Inflammatory macrophage treated with lipopolysaccharide for 1 hour (primary cell): Measurements from ENCODE around the gene PSMC4.

Source experiments
- DNase-seq, 2 donors: peaks; one replicate each; pipeline ENCODE4 v3.0.0-alpha.2; 2020 to 2022

Gene PSMC4

DNA sequence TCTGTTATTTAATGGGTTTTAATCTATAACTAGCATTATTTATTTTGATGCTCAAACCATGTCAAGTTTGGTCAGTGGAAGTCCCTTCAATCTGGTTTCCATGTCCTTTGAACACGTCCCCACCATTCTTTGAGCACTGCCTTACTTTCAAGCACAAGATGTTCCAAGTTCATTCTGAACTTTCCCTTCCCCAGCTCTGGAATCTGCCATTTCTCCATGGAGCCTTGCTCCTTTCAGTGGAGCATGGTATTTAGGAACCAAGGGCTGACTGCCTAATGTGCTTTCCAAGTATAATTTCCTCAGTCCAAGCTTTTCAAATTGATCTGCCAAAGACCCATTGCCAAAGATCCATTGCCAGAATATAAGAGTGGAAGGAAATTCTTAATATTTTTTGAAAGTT, 24.8 kb downstream of the PSMC4 start:
- no peak for DNase-seq

DNA sequence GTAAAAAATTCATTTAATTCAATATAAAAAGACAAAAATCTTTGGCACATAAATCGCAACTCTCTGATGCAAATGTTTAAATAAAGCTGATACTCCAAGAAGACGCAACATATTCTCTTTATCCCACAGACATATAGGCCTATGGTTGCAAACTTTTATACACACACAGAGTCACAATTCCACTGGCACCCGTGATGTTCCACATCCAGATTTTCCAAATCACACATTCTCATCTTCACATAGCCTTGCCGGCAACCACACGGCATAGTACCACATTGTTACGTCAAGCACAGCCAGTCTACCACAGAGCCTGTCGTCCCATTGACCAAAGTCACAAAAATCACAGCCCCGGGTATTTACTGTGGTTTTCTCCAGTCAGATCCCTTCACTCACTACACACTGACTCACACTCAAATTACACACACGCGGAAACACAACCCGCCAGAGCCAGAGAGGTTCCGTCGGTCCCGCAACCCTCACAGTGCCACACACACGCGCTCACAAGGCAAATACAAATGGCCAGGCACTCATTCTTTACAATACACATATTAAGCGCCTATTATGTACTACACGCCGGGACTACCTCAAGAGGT, 25.3 kb downstream of the PSMC4 start:
- DNase-seq, result peak in 1 of 2 donors; percentile 29

- peak; percentile 88 to 94 for DNase-seq
Measured at GRCh38 chr19:39996811-39997637, 26.1 kb downstream of the PSMC4 start, which contains the start of gene ZNF546. Gene ZNF546, plus strand, starts transcription at chr19:39997060. Its CDS starts 1,267 bp downstream, at chr19:39998327.

GRCh38 chr19:39997638-39998216, 26.8 kb downstream of the PSMC4 start:
- no peak for DNase-seq

GRCh38 chr19:39998501-39998900, 27.5 kb downstream of the PSMC4 start:
- DNase-seq, result no peak

GRCh38 chr19:40005691-40006272, 34.8 kb downstream of the PSMC4 start:
- DNase-seq, result no peak

GRCh38 chr19:40006273-40006691, 35.3 kb downstream of the PSMC4 start:
- no peak for DNase-seq

GRCh38 chr19:40009674-40010073, 38.7 kb downstream of the PSMC4 start:
- DNase-seq, result no peak

GRCh38 chr19:40013991-40014390, 43.0 kb downstream of the PSMC4 start:
- no peak for DNase-seq

- DNase-seq, result no peak
Measured at GRCh38 chr19:40023969-40024368, 53.0 kb downstream of the PSMC4 start.

GRCh38 chr19:40025938-40026596, 55.1 kb downstream of the PSMC4 start:
- DNase-seq, result no peak

GRCh38 chr19:40026597-40026970, 55.6 kb downstream of the PSMC4 start:
- DNase-seq, result no peak
